Left ventricle myocardium superior (tissue), 1 donor: ENCODE results near the gene FBXW4. TPM values are rescaled to one million over a fixed set of nuclear protein-coding genes. Genes with fewer than 3 reads are reported as not detected.

Source experiments
- ATAC-seq: fragments of 200-7000 bp; cut with Tn5 transposase; one replicate; pipeline ENCODE4 v1.9.1; 2020; ENCODE audit warnings: mild to moderate bottlenecking, moderate library complexity
- DNase-seq: peaks from one replicate; pipeline ENCODE4 v3.0.0-alpha.2; 2020
- intact Hi-C: fragments of 100-400 bp; cut with micrococcal nuclease; formaldehyde crosslinking; loops from one replicate; pipeline ENCODE4 v1.11.0; 2022
- long read RNA-seq: library from polyadenylated mRNA; unstranded; transcript quantifications from one replicate; pipeline ENCODE4 v2.0.0, GENCODE V29; 2021
- total RNA-seq: library from RNA; stranded (reverse); fragmentation: NEBNext Ultra II Directional; extraction: Animal tissue kit (Norgen Biotek cat#: 25700); gene quantifications from one replicate; pipeline ENCODE4 v1.2.1, GENCODE V29; 2021
- donor health status: DM: no; HTN: yes; CAD: no; lungs with severe emphysema.

The FBXW4 gene, protein sequence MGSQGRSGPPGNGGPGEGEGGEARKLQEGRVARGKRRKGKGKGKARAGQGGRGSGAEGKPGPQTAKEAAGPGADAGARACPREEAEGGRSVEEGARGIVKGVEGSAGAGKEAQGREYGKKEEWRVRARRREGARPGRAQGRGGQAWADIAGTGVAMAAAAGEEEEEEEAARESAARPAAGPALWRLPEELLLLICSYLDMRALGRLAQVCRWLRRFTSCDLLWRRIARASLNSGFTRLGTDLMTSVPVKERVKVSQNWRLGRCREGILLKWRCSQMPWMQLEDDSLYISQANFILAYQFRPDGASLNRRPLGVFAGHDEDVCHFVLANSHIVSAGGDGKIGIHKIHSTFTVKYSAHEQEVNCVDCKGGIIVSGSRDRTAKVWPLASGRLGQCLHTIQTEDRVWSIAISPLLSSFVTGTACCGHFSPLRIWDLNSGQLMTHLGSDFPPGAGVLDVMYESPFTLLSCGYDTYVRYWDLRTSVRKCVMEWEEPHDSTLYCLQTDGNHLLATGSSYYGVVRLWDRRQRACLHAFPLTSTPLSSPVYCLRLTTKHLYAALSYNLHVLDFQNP
- total RNA-seq = 106 TPM
- long read RNA-seq, transcript FBXW4-201 (9 exons, 2,483 nt) = major isoform, 51 of 75 reads
- long read RNA-seq, partial matches to known transcripts = 7 of 75 reads
- long read RNA-seq, other reads (novel, unspliced or antisense) = 17 of 75 reads

DNA sequence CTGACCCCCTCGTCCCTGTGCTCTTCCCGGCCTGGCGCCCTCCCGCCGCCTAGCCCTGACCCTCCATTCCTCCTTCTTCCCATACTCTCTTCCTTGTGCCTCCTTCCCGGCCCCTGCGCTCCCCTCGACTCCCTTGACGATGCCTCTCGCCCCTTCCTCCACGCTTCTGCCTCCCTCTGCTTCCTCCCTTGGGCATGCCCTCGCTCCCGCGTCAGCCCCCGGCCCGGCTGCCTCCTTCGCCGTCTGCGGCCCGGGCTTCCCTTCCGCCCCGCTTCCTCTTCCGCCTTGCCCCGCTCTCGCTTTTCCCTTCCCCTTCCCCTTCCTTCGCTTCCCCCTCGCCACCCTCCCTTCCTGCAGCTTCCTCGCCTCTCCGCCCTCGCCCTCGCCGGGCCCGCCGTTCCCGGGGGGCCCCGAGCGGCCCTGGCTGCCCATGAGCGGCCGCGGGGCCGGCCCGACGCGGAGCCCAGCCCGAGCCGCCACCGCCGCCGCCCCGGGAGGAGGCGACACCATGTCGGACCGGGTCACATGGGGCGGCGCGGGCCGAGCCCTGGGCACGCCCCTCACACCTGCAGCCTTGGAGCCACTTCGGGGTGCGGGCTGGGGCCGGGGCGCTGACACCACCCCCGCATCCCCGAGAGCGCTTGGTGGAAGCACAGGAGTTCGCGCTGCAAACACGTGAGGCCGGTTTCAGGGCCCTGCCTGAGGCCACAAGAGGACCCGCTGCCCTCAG lies at the start of gene FBXW4:
FBXW4 (minus strand) TSS at position 497 of the 730 bp plus-strand sequence; CDS start at position 432, 65 bp downstream.
- ATAC-seq = peak; percentile 83
- intact Hi-C loops = no loop called here
- DNase-seq = peak; percentile 76

DNA sequence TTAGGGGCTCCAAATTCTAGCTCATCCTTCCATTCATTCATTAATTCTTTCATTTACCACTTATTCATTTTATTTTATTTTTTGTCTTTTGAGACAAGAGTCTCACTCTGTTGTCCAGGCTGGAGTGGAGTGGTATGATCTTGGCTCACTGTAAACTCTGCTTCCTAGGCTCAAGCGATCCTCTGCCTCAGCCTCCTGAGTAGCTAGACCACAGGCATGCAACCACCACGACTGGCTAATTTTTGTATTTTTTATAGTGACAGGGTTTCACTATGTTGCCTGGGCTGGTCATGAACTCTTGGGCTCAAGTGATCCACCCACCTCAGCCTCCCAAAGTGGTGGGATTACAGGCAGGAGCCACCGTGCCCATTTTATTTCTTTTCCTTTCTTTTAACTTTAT lies 49.3 kb upstream of the FBXW4 start:
- DNase-seq (no peak), ATAC-seq (no peak)
- intact Hi-C loops = no loop called here

DNA sequence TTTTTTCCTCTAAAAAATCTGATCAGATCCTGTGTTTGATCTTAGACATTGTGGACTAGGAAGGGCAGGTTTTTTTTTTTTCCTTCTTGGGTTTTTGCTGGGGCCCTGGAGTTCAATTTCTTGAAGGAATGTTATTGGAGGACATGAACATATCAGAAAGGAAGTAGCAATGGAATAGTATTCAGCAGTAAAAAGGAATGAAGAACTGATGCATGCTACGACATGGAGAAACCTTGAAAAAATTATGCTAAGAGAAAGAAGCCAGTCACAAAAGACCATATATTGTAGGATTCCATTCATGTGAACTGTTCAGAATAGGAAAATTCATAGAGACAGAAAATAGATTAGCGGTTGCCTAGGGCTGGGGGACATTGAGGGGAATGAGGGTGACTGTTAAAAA lies 47.0 kb upstream of the FBXW4 start:
- DNase-seq = no peak
- intact Hi-C loops = no loop called here
- no peak for ATAC-seq

DNA sequence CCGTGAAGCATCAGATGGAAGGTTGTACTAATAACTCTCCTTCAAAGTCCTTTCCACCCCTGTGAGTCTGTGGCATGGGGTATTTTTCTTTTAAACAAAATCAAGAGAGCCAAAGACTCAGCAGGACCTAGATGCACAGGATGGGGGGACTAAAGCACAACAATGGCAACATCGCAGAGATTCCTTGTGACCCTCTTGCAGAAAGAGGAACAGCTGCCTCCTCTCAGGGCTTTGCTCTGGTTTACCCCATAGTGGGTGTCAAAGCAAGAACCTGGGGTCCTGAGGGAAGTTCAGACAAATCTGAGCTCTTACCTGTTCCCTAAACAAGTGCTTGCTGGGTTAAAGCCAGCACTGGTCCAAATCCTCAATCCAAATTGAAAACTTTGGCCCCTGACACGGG lies 41.7 kb upstream of the FBXW4 start:
- ATAC-seq = no peak
- DNase-seq = no peak
- intact Hi-C loops = no loop called here

DNA sequence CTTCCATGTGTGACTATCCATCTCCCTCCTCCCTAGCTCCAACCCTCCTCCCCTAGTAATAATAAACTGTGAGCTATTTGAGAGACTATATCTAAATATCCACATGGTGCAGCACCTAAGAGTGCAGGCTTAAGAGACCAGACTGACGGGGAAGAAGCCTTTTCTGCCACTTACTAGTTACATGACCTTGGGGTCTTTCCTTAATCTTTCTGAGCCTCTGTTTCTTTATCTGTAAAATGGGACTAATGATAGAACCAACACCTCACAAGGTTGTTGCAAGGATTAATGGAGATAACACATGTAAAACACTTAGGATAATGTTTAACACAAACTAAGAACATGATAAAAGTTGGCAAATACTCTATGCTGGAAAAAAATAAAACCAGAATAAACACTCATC lies 37.1 kb upstream of the FBXW4 start:
- ATAC-seq = no peak

DNA sequence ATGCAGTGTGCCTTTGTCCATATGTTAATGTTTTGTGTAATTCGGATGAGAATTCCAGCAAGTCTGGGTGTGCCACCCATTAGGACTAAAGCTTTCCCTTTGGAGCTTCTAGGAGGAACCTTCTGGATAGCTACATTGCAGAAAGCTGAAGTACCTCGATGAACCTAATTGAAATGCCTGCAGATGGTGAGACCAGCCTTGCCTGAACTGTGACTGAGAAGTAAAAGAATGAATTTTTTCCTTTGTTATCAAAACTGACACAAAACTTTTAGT lies 31.1 kb upstream of the FBXW4 start:
- DNase-seq = no peak
- intact Hi-C loops = no loop called here
- no peak for ATAC-seq

More for the DNA sequence above, 37.1 kb upstream of the FBXW4 start:
- intact Hi-C loops = no loop called here
- DNase-seq = no peak

DNA sequence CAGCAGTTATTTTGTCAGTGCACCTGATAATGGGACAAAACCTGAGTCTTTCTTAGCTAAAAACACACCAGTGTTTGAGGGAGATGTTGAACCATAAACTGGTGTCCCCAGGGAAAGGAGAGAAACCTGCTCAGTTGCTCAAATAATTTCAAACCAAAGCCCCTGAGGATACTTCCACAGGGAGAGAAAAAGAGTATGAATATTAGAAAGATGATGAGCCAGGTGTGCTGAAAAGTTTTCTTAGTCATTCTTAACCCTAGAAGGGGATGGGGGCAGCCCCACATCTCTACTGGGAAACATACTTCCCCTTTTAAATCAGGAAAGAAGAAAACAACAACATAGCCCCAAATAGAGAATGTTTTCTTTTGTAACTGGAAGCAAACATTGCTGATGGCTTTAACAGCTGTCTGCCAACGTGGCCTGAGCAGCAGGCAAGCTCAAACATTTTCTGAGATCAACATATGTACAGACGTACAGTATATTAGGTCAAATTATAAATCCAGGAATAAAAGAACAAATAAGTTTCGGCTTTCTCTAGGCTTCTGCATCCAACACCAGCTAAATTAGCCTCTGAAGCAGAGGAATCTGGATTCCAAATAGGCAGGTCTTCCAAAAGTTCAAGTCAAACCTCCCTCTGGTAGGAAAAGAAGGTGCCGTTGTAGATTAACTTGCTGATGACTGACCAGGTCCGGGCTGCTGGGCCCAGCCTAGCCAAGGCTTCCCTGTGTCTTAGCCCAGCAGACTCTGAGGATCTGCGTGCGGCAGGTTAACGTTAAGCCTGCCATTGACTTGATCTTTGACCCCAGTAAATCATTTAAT lies 30.5 kb upstream of the FBXW4 start:
- DNase-seq (no peak), ATAC-seq (no peak)
- intact Hi-C loops = no loop called here

DNA sequence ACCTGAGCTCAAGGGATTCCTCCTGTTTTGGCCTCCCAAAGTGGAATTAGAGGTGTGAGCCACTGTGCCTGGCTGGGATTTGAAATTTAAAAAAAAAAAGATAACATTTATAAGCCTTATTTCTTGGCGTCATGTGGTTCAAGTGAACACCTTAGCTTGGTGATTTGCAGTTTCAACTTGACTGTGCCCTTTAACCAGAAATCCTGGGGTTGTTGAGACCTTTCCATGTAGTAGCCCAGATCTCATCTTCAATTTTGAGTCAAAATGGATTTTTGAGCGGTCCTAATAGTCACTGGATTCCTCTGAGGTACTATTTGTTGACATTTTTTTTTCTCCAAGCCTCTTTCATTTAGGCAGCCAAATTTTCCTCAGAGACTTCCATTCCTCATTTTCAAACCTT lies 29.5 kb upstream of the FBXW4 start:
- ATAC-seq (no peak), DNase-seq (no peak)
- intact Hi-C loops = no loop called here

DNA sequence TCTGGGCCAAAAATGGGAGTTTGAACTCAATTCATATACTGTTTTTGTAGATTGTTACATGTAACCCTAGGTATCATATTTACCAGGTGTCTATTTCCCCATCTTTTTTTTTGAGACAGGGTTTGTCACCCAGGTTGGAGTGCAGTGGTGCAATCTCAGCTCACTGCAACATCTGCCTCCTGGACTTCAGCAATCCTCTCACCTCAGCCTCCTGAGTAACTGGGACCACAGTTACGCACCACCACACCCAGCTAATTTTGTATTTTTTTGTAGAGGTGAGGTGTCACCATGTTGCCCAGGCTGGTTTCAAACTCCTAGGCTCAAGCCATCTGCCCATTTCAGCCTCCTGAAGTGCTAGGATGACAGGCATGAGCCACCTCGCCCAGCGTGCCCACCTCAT lies 28.2 kb upstream of the FBXW4 start:
- intact Hi-C loops = no loop called here
- no peak for DNase-seq
- no peak for ATAC-seq

DNA sequence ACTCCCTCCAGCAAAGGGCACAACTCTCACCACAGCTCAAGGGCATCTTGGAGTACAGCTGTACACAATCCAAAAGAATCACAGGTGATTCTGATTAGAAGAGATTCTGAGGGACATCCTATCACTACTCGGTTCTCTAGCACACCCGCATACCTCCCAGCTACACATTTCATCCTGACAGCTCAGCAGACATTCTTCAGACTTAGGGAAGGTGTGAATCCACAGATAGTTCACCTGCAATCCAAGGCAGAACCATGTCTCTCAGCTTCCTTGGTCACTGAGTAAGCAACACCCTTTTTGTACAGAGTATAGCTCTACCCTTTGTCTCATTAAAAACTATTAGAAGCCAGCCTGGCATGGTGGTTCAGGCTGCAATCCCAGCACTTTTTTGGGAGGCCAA lies 26.8 kb upstream of the FBXW4 start:
- no peak for DNase-seq
- ATAC-seq = no peak
- intact Hi-C loops = no loop called here

DNA sequence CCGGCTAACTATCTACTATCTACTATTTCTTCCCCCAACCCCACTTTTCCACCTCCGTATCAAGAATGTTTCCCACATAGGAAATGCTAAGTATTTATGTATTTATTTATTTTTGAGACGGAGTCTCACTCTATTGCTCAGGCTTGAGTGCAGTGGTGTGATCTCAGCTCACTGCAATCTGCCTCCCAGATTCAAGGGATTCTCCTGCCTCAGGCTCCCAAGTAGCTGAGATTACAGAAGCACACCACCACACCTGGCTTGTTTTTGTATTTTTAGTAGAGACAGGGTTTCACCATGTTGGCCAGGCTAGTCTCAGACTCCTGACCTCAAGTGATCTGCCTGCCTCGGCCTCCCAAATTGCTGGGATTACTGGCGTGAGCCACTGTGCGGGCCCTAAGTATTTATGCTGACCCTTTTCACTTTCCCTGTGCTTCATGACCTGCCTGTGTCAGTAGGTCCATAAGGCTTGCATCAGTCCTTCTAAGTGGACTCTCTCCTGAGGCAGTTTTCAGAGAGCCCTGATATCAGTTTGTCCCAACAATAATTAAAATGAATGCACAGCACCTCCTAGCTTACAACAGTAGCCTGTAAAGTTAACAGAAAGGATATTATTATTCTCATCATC lies 25.7 kb upstream of the FBXW4 start:
- intact Hi-C loops = no loop called here
- no peak for DNase-seq
- ATAC-seq = no peak

DNA sequence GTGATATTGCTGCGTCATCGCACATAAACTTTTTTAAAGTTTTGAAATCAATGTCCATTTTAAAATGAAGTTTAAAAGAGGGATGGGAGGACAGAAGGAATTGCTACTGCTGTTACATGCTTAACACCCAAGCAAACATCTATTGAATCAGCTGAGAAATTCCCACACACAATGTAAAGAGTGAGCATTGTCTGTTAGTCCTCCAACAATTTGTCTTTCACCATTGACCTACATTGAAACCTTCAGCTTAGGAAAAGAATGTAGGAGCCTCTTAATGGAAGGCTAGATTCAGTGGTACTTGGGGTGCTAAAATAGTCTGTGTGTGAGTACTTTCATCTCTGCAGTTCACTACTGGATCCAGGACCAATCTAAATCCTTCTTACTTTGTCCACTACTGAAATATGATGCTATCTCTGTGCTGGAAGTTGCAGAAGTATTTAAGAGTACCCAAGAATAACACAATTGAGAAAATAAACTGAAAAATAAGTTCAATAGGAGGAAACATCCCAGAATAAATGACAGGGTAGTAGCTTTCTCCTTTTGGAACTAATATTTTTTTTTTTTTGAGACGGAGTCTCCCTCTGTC lies 23.8 kb upstream of the FBXW4 start:
- intact Hi-C loops = no loop called here

DNA sequence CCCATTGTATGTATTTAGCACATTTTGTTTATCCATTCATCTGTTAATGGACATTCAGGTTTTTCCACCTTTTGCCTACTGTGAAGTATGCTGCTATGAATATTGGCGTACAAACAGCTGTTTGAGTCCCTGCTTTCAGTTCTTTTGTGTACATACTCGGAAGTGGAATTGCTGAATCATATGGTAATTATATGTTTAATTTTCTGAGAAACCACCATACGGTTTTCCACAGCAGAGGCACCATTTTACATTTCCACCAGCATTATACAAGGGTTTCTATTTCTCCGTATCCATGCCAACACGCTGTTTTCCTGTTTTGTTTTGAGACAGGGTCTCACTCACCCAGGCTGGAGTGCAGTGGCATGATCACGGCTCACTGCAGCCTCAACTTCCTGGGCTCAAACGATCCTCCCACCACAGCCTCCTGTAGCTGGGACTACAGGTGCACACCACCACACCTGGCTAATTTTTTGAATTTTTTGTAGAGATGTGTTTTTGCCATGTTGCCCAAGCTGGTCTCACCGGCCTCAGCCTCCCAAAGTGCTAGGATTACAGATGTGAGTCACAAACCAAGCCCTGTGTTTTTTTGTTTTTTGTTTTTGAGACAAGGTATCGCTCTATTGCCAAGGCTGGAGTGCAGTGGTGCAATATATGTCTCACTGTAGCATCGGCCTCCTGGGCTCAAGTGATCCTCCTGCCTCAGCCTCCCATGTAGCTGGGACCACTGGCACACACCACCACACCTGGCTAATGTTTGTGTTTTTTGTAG lies 22.1 kb upstream of the FBXW4 start:
- ATAC-seq (no peak), DNase-seq (no peak)
- intact Hi-C loops = no loop called here

More for the DNA sequence above, 23.8 kb upstream of the FBXW4 start:
- no peak for ATAC-seq
- DNase-seq = no peak

DNA sequence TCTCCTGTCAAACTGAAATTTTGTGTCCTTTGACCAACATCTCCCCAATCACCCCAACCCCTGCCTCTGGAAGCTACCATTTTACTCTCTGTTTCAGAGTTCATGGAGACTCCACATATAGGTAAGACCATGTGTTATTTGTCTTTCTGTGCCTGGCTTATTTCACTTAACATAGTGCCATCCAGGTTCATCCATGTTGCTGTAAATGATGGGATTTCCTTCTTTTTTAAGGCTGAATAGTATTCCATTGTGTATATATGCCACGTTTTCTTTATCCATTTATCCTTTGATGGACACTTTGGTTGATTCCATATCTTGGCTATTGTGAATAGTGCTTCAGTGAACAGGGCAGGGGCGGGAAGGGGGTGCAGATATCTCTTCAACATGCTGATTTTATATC lies 18.0 kb upstream of the FBXW4 start:
- no peak for DNase-seq
- ATAC-seq = no peak
- intact Hi-C loops = no loop called here

DNA sequence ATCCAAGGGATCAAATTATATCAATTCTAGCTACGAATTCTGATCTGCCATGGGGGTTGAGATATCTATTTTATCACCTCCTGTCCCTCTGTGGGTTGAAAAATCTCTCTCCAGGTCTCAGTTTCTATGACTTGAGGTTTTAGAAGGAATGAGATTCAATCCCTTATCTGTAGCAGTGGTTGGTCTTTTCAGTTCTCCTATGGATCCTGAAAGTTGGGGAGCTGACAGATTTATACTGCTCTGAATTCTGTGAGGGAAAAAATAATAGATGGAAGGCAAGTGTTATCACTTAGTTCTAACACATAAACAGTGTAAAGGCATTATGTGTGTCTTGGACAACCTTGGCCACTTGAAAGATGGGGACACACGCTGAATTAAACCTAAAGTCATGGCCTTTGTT lies 15.8 kb upstream of the FBXW4 start:
- ATAC-seq (no peak), DNase-seq (no peak)
- intact Hi-C loops = no loop called here

DNA sequence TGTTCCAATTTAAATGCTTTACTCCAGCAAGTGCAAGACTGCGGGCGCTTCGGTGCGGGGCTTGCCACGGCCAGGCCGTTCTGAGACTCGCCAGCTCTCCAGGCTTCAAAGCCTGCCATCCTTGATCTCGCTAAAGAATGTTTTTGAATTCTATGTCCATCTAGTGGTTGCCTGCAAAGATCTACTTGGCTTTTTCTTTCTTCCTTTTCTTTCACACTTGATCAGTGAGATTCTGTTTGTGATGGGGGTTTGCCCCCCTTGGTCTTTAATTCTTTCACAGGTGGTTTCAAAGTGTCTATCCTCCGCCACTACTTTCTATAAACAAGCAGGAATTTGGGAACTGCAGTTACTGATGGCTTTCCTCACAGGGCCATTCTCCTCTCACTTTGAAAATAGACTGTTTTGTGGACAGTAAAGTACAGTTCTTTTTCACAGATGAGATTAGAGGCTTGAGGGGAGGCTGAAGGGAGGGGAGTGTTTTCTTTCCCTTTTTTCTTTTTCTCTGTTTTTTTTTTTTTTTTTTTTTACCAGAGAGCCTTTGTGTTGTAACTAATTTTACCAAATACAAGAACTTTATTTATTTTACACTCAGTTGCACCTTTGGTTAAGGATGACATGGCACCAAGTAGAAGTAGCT lies 15.2 kb upstream of the FBXW4 start:
- DNase-seq = no peak
- ATAC-seq = no peak
- intact Hi-C loops = no loop called here

DNA sequence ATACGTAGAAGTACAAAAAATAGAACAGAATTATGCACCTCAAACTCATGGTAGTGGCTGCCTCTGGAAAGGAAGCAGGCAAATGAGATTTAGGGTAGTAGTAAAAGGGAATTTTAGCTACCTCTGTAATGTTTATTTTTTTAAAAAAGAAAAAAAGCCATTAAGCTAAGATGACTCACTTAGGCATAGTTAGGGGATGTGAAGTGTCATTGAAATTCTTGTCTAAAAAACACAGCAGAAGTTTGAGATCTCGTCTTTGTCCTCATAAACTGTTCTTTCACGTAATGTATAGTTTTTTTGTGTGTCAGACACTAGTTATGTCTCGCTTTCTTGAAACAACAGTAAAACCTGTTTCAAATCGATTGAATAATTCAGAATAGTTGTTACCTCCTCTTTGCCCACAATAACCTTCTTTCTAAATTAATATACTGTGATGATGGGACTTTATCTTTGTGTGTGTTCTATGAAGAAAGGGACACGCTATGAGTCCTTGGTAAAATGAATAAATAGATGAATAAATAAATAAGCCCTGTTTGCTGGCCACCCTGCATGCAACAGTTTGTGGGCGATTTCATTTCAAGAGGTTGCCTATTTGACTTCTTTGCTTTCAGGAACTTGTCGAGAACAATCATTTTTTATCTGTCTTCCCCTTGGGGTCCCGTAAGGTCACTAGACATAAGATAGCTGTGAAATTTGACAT lies 14.5 kb upstream of the FBXW4 start:
- ATAC-seq = no peak
- intact Hi-C loops = no loop called here

More for the DNA sequence above, 14.5 kb upstream of the FBXW4 start:
- no peak for DNase-seq
